Kidney (tissue), 14 donors: ENCODE measurements around the gene NCBP1. TPM values are rescaled to one million over a fixed set of nuclear protein-coding genes. Genes with fewer than 3 reads are reported as not detected.

ENCODE experiments used
- DNase-seq, 5 donors: peaks; one replicate each; pipeline ENCODE4 v3.0.0-alpha.2; 2013 to 2020
- FAIRE-seq: peaks from 2 replicates; lab custom pipeline; 2012; peaks lifted over from hg19 to GRCh38; lab: Jason Lieb, UNC
- H3K27ac ChIP-seq, 2 donors: one replicate each; pipeline ENCODE4 v1.7.0; 2013; ENCODE audit warnings: low read depth in 2 of 2, low read length in 2 of 2, inconsistent platforms in 1 of 2
- H3K27me3 ChIP-seq: one replicate; pipeline ENCODE4 v1.7.1; 2013; ENCODE audit warnings: low read length, inconsistent platforms; ENCODE audit not compliant: control insufficient read depth, insufficient read depth
- H3K36me3 ChIP-seq, 3 donors: one replicate each; pipeline versions ENCODE4 v1.7.0 to v1.7.1; 2013; ENCODE audit warnings: low read length in 3 of 3, control low read depth in 1 of 3, inconsistent platforms in 1 of 3; ENCODE audit not compliant: insufficient read depth in 3 of 3, control insufficient read depth in 2 of 3
- H3K4me1 ChIP-seq, 3 donors: one replicate each; pipeline versions ENCODE4 v1.7.0 to v1.7.1; 2013; ENCODE audit warnings: low read length in 3 of 3, inconsistent platforms in 1 of 3, low read depth in 1 of 3; ENCODE audit not compliant: control insufficient read depth in 2 of 3, insufficient read depth in 2 of 3
- H3K4me3 ChIP-seq, 3 donors: one replicate each; pipeline versions ENCODE4 v1.7.0 to v1.8.1; 2013; ENCODE audit warnings: low read length in 3 of 3, control low read depth in 1 of 3, inconsistent platforms in 1 of 3
- H3K9ac ChIP-seq, 3 donors: one replicate each; pipeline versions ENCODE4 v1.7.0 to v1.7.1; 2013; ENCODE audit warnings: low read length in 3 of 3, control low read depth in 1 of 3, inconsistent platforms in 1 of 3
- H3K9me3 ChIP-seq, 3 donors: one replicate each; pipeline versions ENCODE4 v1.7.0 to v1.7.1; 2013; ENCODE audit warnings: low read length in 3 of 3, control low read depth in 1 of 3, inconsistent platforms in 1 of 3; ENCODE audit not compliant: control insufficient read depth in 2 of 3, insufficient read depth in 1 of 3
- intact Hi-C: fragments of 100-400 bp; cut with DNase I; formaldehyde crosslinking; loops from one replicate; pipeline ENCODE4 v1.11.1; 2022
- polyA plus RNA-seq: library from polyadenylated mRNA; stranded (reverse); fragments of 350-450 nt; fragmentation: Illumina TruSeq; extraction: RNeasy Lipid Tissue Mini Kit (QIAGEN cat#74804); gene quantifications from one replicate; pipeline ENCODE4 v1.2.3, GENCODE V29; 2014; ENCODE audit warnings: low read depth, low replicate concordance; ENCODE audit not compliant: insufficient read depth
- total RNA-seq: library from RNA; stranded (reverse); fragmentation: NEBNext Ultra II Directional; extraction: Animal tissue kit (Norgen Biotek cat#: 25700); gene quantifications from one replicate; pipeline ENCODE4 v1.2.1, GENCODE V29; 2021
- TF ChIP-seq, protein P1 (sequence below): IDR thresholded peaks from 3 replicates; pipeline ENCODE4 v1.5.1; 2012; ENCODE audit warnings: mild to moderate bottlenecking, moderate library complexity, borderline replicate concordance; ENCODE audit not compliant: insufficient read depth; ENCODE audit errors: extremely low read depth
- donor health status: control.
- donor health status: control.
- donor health status: control.
- donor health status: control.
- donor health status: control.
- donor health status: DM: yes; HTN: yes; CAD: no.
- donor health status: Normal renal cell carcinoma (clear cell type).

The NCBP1 gene
- total and polyA plus RNA-seq, 2 donors from 2014 or later = 15.1 to 28.5 TPM

- Histone ChIP-seq H3K4me3 (no peak overlapping the region), H3K27me3 (no peaks in the 10 kb centered on the region), H3K9ac (no peak overlapping the region), H3K9me3 (no peaks in the 10 kb centered on the region), H3K36me3 (peaks cover 0 to 10% (median 9%) of the 10 kb centered on the region in 3 donors), H3K4me1 (no peaks in the 10 kb centered on the region), H3K27ac (no peak overlapping the region)
- intact Hi-C loops = no loop called here
- DNase-seq (no peak), FAIRE-seq (no peak)
- TF ChIP-seq, protein P1, sequence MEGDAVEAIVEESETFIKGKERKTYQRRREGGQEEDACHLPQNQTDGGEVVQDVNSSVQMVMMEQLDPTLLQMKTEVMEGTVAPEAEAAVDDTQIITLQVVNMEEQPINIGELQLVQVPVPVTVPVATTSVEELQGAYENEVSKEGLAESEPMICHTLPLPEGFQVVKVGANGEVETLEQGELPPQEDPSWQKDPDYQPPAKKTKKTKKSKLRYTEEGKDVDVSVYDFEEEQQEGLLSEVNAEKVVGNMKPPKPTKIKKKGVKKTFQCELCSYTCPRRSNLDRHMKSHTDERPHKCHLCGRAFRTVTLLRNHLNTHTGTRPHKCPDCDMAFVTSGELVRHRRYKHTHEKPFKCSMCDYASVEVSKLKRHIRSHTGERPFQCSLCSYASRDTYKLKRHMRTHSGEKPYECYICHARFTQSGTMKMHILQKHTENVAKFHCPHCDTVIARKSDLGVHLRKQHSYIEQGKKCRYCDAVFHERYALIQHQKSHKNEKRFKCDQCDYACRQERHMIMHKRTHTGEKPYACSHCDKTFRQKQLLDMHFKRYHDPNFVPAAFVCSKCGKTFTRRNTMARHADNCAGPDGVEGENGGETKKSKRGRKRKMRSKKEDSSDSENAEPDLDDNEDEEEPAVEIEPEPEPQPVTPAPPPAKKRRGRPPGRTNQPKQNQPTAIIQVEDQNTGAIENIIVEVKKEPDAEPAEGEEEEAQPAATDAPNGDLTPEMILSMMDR = no peak
Observed at GRCh38 chr9:97596906-97597305, 36.7 kb upstream of the NCBP1 start.

- intact Hi-C loops = no loop called here
- TF ChIP-seq, protein P1 = peak; percentile 82
- H3K27ac ChIP-seq = no peak overlapping the region
- no peak overlapping the region for H3K4me3 ChIP-seq
- H3K36me3 ChIP-seq = peaks cover 0 to 27% (median 19%) of the 10 kb centered on the region in 3 donors
- H3K9me3 ChIP-seq = no peaks in the 10 kb centered on the region
- DNase-seq = peak; percentile 69 to 90 (median 80)
- H3K9ac ChIP-seq = no peak overlapping the region
- no peaks in the 10 kb centered on the region for H3K27me3 ChIP-seq
- H3K4me1 ChIP-seq = no peaks in the 10 kb centered on the region
- FAIRE-seq = no peak
Observed at GRCh38 chr9:97598461-97599288, 34.9 kb upstream of the NCBP1 start.

DNA sequence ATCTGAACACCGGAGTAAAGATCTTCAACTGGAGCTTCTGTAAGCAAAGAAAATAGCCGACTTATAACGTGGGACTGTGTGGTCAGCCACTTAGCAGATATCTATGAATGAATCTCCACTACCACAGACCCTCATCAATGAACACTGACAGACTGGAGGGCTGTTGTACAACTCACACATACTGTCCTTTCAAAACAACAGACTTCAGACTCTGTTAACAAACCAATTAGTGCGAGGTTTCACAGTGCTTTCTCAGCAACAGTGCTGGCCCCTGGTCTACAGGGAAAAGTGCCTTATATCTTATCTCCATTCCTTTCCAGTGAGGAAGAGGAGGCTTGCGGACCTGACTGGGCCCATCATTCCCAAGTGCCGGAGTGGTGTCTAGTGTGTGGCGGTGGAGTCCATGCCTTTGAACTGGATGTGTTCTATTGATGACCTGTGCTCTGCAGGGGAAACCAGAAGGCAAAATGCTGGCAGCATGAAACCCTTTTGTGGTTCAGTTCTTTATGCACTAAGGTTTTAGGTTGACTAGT lies 34.2 kb upstream of the NCBP1 start:
- no peak for FAIRE-seq
- Histone ChIP-seq H3K4me1 (no peaks in the 10 kb centered on the region), H3K4me3 (no peak overlapping the region), H3K9me3 (no peaks in the 10 kb centered on the region), H3K9ac (no peak overlapping the region), H3K27me3 (no peaks in the 10 kb centered on the region), H3K36me3 (peaks cover 0 to 32% (median 19%) of the 10 kb centered on the region in 3 donors), H3K27ac (no peak overlapping the region)
- DNase-seq = no peak
- intact Hi-C loops = no loop called here
- TF ChIP-seq, protein P1 = no peak
